ENCODE measurements around the gene HLA-DQA1. TPM values are rescaled to one million over a fixed set of nuclear protein-coding genes. Genes with fewer than 3 reads are reported as not detected.
A peak's percentile ranks its signal among the peaks of the same experiment; 100 is the strongest.

The HLA-DQA1 gene
- total and polyA plus RNA-seq, 10 of the 15 experiments (the other 5 are each of a cell fraction or from before 2014, with no cell fraction given) = 289 to 1,769 (median 460) TPM

DNA sequence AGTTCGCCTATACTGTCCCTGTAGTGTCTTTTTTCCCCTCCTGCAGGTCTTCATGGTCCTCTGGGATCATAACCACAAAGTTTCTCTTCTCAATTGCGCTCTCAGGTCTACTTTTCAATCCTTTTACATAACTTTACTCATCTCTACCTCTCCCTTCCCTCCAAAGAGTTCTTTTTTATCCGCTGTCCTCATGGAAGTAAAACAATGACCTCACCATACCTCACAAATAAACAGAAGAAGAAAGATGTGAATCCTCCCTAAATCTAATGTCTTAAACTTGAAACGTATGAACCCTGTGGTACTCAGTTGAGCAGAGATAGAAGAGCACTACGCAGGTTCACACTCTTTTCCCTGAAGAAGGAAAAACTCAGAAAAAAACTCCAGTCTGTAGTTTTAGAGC, 12.1 kb upstream of the HLA-DQA1 start:
- ChIA-PET CTCF (interaction anchor here (1.0 to 1.3 kb wide), 3 partner anchors 23 to 75 kb away, joined by 3 to 4 read pairs (median 3); no protein-coding TSS in a partner anchor), SMC1A (ENCODE audit: uncharacterized antibody, unreplicated experiment) (interaction anchor here (1.6 to 6.9 kb wide), 3 partner anchors 12 to 41 kb away, joined by 7 to 124 read pairs (median 36); partner anchors contain the start of genes HLA-DQA1 and HLA-DQB1), RAD21 (ENCODE audit: unreplicated experiment) (interaction anchor here (1.0 to 7.4 kb wide), 5 partner anchors 11 to 186 kb away, joined by 3 to 102 read pairs (median 13); partner anchors contain the start of genes HLA-DQA1 and HLA-DRA), POLR2A (interaction anchor here (1.1 to 6.7 kb wide), 9 partner anchors 10 to 186 kb away, joined by 3 to 117 read pairs (median 5); partner anchors contain the start of genes HLA-DQA1, HLA-DQB1 and HLA-DRB1)
- H3K27ac ChIP-seq (ENCODE audit: control insufficient read depth, insufficient read depth) = peak overlapping the region; percentile 56
- H3K79me2 ChIP-seq (ENCODE audit: control insufficient read depth, insufficient read depth, low read length) = no peaks in the 10 kb centered on the region; the same call in none of the 2 replicates
- H3K4me3 ChIP-seq = no peak overlapping the region
- no peaks in the 10 kb centered on the region for H3K9me3 ChIP-seq (replicated peaks; ENCODE audit: control insufficient read depth, insufficient read depth, low read length)
- WGBS (ENCODE audit: insufficient coverage, insufficient replicate concordance, low lambda C conversion rate, missing lambda C conversion rate) = 14% methylated on average over 4 of the region's 5 CpGs
- no peak overlapping the region for H3K4me2 ChIP-seq (ENCODE audit: control insufficient read depth, insufficient read depth)
- intact Hi-C loops (cut with micrococcal nuclease; ENCODE audit: unreplicated experiment) = no loop called here
- FAIRE-seq = no peak
- no TSS peak for BruUV-seq (replicated peaks)
- in situ Hi-C loops (cut with MboI) = no loop called here
- no peaks in the 10 kb centered on the region for H3K36me3 ChIP-seq (ENCODE audit: control insufficient read depth in 2 of 2, insufficient read depth in 2 of 2, low read length in 1 of 2)
- DNase-seq (ENCODE audit: low read depth, low spot score) = no peak
- no peaks in the 10 kb centered on the region for H4K20me1 ChIP-seq (ENCODE audit: control insufficient read depth, insufficient read depth)
- ATAC-seq = no peak
- no peak overlapping the region; the same call in 1 of the 2 replicates for H3K9ac ChIP-seq (ENCODE audit: control insufficient read depth, insufficient read depth, low read length)
- no peaks in the 10 kb centered on the region for H3K27me3 ChIP-seq (replicated peaks in 1 of 2; ENCODE audit: control insufficient read depth in 2 of 2, insufficient read depth in 2 of 2, low read length in 1 of 2)
- H3K4me1 ChIP-seq (ENCODE audit: control insufficient read depth, insufficient read depth, low read length) = peaks cover 24% of the 10 kb centered on the region
- H2AFZ ChIP-seq (ENCODE audit: control insufficient read depth, low read depth, low read length) = no peak overlapping the region
- TF ChIP-seq RBBP5 (conservative IDR thresholded peaks at IDR 0.05) (no peak), HCFC1 (IDR thresholded peaks at IDR 0.05; ENCODE audit: low read length) (no peak), FOS (IDR thresholded peaks at IDR 0.05; ENCODE audit: borderline replicate concordance, extremely low read depth, insufficient read length) (no peak), NFYA (IDR thresholded peaks at IDR 0.05; ENCODE audit: borderline replicate concordance, low read depth, low read length) (no peak), CBX5 (IDR thresholded peaks at IDR 0.05; ENCODE audit: low read depth) (no peak), NR2F1 (conservative IDR thresholded peaks at IDR 0.05) (no peak), JUNB (IDR thresholded peaks at IDR 0.05) (no peak), ZSCAN29 (IDR thresholded peaks at IDR 0.05) (no peak), HDAC6 (IDR thresholded peaks at IDR 0.05; ENCODE audit: unreplicated experiment) (no peak), TAF1 (IDR thresholded peaks at IDR 0.05; ENCODE audit: borderline replicate concordance, low read depth, low read length) (no peak)
- TF ChIP-seq, protein P1, sequence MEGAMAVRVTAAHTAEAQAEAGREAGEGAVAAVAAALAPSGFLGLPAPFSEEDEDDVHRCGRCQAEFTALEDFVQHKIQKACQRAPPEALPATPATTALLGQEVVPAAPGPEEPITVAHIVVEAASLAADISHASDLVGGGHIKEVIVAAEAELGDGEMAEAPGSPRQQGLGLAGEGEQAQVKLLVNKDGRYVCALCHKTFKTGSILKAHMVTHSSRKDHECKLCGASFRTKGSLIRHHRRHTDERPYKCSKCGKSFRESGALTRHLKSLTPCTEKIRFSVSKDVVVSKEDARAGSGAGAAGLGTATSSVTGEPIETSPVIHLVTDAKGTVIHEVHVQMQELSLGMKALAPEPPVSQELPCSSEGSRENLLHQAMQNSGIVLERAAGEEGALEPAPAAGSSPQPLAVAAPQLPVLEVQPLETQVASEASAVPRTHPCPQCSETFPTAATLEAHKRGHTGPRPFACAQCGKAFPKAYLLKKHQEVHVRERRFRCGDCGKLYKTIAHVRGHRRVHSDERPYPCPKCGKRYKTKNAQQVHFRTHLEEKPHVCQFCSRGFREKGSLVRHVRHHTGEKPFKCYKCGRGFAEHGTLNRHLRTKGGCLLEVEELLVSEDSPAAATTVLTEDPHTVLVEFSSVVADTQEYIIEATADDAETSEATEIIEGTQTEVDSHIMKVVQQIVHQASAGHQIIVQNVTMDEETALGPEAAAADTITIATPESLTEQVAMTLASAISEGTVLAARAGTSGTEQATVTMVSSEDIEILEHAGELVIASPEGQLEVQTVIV (IDR thresholded peaks at IDR 0.05; ENCODE audit: borderline replicate concordance, partially characterized antibody) = no peak
- TF ChIP-seq, protein P2, sequence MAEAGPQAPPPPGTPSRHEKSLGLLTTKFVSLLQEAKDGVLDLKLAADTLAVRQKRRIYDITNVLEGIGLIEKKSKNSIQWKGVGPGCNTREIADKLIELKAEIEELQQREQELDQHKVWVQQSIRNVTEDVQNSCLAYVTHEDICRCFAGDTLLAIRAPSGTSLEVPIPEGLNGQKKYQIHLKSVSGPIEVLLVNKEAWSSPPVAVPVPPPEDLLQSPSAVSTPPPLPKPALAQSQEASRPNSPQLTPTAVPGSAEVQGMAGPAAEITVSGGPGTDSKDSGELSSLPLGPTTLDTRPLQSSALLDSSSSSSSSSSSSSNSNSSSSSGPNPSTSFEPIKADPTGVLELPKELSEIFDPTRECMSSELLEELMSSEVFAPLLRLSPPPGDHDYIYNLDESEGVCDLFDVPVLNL (IDR thresholded peaks at IDR 0.05; ENCODE audit: low read depth, low read length) = no peak
- TF ChIP-seq, protein P3, sequence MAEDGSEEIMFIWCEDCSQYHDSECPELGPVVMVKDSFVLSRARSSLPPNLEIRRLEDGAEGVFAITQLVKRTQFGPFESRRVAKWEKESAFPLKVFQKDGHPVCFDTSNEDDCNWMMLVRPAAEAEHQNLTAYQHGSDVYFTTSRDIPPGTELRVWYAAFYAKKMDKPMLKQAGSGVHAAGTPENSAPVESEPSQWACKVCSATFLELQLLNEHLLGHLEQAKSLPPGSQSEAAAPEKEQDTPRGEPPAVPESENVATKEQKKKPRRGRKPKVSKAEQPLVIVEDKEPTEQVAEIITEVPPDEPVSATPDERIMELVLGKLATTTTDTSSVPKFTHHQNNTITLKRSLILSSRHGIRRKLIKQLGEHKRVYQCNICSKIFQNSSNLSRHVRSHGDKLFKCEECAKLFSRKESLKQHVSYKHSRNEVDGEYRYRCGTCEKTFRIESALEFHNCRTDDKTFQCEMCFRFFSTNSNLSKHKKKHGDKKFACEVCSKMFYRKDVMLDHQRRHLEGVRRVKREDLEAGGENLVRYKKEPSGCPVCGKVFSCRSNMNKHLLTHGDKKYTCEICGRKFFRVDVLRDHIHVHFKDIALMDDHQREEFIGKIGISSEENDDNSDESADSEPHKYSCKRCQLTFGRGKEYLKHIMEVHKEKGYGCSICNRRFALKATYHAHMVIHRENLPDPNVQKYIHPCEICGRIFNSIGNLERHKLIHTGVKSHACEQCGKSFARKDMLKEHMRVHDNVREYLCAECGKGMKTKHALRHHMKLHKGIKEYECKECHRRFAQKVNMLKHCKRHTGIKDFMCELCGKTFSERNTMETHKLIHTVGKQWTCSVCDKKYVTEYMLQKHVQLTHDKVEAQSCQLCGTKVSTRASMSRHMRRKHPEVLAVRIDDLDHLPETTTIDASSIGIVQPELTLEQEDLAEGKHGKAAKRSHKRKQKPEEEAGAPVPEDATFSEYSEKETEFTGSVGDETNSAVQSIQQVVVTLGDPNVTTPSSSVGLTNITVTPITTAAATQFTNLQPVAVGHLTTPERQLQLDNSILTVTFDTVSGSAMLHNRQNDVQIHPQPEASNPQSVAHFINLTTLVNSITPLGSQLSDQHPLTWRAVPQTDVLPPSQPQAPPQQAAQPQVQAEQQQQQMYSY (CRISPR knock-in tag; IDR thresholded peaks at IDR 0.05) = no peak
- TF ChIP-seq, protein P4, sequence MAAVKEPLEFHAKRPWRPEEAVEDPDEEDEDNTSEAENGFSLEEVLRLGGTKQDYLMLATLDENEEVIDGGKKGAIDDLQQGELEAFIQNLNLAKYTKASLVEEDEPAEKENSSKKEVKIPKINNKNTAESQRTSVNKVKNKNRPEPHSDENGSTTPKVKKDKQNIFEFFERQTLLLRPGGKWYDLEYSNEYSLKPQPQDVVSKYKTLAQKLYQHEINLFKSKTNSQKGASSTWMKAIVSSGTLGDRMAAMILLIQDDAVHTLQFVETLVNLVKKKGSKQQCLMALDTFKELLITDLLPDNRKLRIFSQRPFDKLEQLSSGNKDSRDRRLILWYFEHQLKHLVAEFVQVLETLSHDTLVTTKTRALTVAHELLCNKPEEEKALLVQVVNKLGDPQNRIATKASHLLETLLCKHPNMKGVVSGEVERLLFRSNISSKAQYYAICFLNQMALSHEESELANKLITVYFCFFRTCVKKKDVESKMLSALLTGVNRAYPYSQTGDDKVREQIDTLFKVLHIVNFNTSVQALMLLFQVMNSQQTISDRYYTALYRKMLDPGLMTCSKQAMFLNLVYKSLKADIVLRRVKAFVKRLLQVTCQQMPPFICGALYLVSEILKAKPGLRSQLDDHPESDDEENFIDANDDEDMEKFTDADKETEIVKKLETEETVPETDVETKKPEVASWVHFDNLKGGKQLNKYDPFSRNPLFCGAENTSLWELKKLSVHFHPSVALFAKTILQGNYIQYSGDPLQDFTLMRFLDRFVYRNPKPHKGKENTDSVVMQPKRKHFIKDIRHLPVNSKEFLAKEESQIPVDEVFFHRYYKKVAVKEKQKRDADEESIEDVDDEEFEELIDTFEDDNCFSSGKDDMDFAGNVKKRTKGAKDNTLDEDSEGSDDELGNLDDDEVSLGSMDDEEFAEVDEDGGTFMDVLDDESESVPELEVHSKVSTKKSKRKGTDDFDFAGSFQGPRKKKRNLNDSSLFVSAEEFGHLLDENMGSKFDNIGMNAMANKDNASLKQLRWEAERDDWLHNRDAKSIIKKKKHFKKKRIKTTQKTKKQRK (IDR thresholded peaks at IDR 0.05; ENCODE audit: low read depth, low read length) = no peak
